ENCODE data around the gene TBC1D5. TPM values are rescaled to one million over a fixed set of nuclear protein-coding genes. Genes with fewer than 3 reads are reported as not detected.

Gene TBC1D5
- total RNA-seq, 1 experiment from 2014 or later = 26.1 TPM

GRCh38 chr3:17664923-17665322, 77.5 kb downstream of the TBC1D5 start (continued):
- no peak for TF ChIP-seq TEAD1 (CRISPR knock-in tag; IDR thresholded peaks at IDR 0.05)
- TF ChIP-seq, protein P1, sequence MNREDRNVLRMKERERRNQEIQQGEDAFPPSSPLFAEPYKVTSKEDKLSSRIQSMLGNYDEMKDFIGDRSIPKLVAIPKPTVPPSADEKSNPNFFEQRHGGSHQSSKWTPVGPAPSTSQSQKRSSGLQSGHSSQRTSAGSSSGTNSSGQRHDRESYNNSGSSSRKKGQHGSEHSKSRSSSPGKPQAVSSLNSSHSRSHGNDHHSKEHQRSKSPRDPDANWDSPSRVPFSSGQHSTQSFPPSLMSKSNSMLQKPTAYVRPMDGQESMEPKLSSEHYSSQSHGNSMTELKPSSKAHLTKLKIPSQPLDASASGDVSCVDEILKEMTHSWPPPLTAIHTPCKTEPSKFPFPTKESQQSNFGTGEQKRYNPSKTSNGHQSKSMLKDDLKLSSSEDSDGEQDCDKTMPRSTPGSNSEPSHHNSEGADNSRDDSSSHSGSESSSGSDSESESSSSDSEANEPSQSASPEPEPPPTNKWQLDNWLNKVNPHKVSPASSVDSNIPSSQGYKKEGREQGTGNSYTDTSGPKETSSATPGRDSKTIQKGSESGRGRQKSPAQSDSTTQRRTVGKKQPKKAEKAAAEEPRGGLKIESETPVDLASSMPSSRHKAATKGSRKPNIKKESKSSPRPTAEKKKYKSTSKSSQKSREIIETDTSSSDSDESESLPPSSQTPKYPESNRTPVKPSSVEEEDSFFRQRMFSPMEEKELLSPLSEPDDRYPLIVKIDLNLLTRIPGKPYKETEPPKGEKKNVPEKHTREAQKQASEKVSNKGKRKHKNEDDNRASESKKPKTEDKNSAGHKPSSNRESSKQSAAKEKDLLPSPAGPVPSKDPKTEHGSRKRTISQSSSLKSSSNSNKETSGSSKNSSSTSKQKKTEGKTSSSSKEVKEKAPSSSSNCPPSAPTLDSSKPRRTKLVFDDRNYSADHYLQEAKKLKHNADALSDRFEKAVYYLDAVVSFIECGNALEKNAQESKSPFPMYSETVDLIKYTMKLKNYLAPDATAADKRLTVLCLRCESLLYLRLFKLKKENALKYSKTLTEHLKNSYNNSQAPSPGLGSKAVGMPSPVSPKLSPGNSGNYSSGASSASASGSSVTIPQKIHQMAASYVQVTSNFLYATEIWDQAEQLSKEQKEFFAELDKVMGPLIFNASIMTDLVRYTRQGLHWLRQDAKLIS (CRISPR knock-in tag; IDR thresholded peaks at IDR 0.05; ENCODE audit: borderline replicate concordance) = no peak
- TF ChIP-seq ZNF396 (CRISPR knock-in tag; IDR thresholded peaks at IDR 0.05; ENCODE audit: borderline replicate concordance) = no peak
- no peak for TF ChIP-seq EMX1 (CRISPR knock-in tag; IDR thresholded peaks at IDR 0.05)
- TF ChIP-seq, protein P2, sequence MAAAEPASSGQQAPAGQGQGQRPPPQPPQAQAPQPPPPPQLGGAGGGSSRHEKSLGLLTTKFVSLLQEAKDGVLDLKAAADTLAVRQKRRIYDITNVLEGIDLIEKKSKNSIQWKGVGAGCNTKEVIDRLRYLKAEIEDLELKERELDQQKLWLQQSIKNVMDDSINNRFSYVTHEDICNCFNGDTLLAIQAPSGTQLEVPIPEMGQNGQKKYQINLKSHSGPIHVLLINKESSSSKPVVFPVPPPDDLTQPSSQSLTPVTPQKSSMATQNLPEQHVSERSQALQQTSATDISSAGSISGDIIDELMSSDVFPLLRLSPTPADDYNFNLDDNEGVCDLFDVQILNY (CRISPR knock-in tag; IDR thresholded peaks at IDR 0.05) = no peak
- no peak for TF ChIP-seq ZNF121 (CRISPR knock-in tag; IDR thresholded peaks at IDR 0.05)
- no peak for TF ChIP-seq NFYB (CRISPR knock-in tag; conservative IDR thresholded peaks at IDR 0.05; ENCODE audit: low read depth)
- no peak for TF ChIP-seq MAX (CRISPR knock-in tag; IDR thresholded peaks at IDR 0.05)
- no peak for TF ChIP-seq ZNF219 (CRISPR knock-in tag; IDR thresholded peaks at IDR 0.05; ENCODE audit: borderline replicate concordance)
- TF ChIP-seq STAT6 (CRISPR knock-in tag; conservative IDR thresholded peaks at IDR 0.05; ENCODE audit: low read depth) = no peak
- TF ChIP-seq FOXP1 (CRISPR knock-in tag; IDR thresholded peaks at IDR 0.05; ENCODE audit: borderline replicate concordance) = no peak
- TF ChIP-seq CREB1 (CRISPR knock-in tag; IDR thresholded peaks at IDR 0.05) = no peak

GRCh38 chr3:17656264-17656663, 86.2 kb downstream of the TBC1D5 start:
- H3K4me3 Mint-ChIP-seq = no peak overlapping the region
- ChIA-PET CTCF (interaction anchor here (5.7 kb wide), 1 partner anchor 11 kb away, joined by 25 read pairs; no protein-coding TSS in a partner anchor), POLR2A (no interaction called here)
- no peaks in the 10 kb centered on the region for H3K27me3 Mint-ChIP-seq (ENCODE audit: low read depth)
- H3K36me3 Mint-ChIP-seq = no peaks in the 10 kb centered on the region
- ATAC-seq = no peak
- H3K4me1 Mint-ChIP-seq = no peaks in the 10 kb centered on the region
- no peak for DNase-seq (ENCODE audit: low spot score)
- no peak for TF ChIP-seq AR (CRISPR knock-in tag; IDR thresholded peaks at IDR 0.05)
- no peak for TF ChIP-seq ZNF512 (CRISPR knock-in tag; IDR thresholded peaks at IDR 0.05; ENCODE audit: borderline replicate concordance)
- no peak for TF ChIP-seq ZBTB21 (CRISPR knock-in tag; IDR thresholded peaks at IDR 0.05; ENCODE audit: borderline replicate concordance)
- H3K27ac Mint-ChIP-seq = no peak overlapping the region; the same call in 1 of the 2 replicates
- no peaks in the 10 kb centered on the region for H3K9me3 Mint-ChIP-seq

Measured in WTC11 (cell line).